ENCODE results near the gene ASS1.

The ASS1 gene

GRCh38 chr9:130443456-130443801 lies 1.3 kb upstream of the ASS1 start:
- Histone ChIP-seq H3K4me3 (ENCODE audit: low read length) (no peak overlapping the region), H3K9me3 (ENCODE audit: control insufficient read depth, low read length) (no peaks in the 10 kb centered on the region), H3K9ac (ENCODE audit: low read length) (no peak overlapping the region), H3K36me3 (ENCODE audit: control insufficient read depth, insufficient read depth, low read length) (no peaks in the 10 kb centered on the region), H3K4me1 (ENCODE audit: control insufficient read depth, insufficient read depth, low read length) (peaks cover 30% of the 10 kb centered on the region), H3K27me3 (ENCODE audit: control insufficient read depth, insufficient read depth, low read length) (peaks cover 12% of the 10 kb centered on the region)

GRCh38 chr9:130443840-130444492 lies 795 bp upstream of the ASS1 start:
- Histone ChIP-seq H3K4me1 (ENCODE audit: control insufficient read depth, insufficient read depth, low read length) (peaks cover 30% of the 10 kb centered on the region), H3K4me3 (ENCODE audit: low read length) (no peak overlapping the region), H3K27me3 (ENCODE audit: control insufficient read depth, insufficient read depth, low read length) (peaks cover 12% of the 10 kb centered on the region), H3K36me3 (ENCODE audit: control insufficient read depth, insufficient read depth, low read length) (no peaks in the 10 kb centered on the region), H3K9ac (ENCODE audit: low read length) (peak overlapping the region; percentile 75), H3K9me3 (ENCODE audit: control insufficient read depth, low read length) (no peaks in the 10 kb centered on the region)

- H3K9ac ChIP-seq (ENCODE audit: low read length): peak overlapping the region; percentile 75
- H3K4me3 ChIP-seq (ENCODE audit: low read length): peak overlapping the region; percentile 25
- H3K4me1 ChIP-seq (ENCODE audit: control insufficient read depth, insufficient read depth, low read length): peaks cover 35% of the 10 kb centered on the region
- no peaks in the 10 kb centered on the region for H3K9me3 ChIP-seq (ENCODE audit: control insufficient read depth, low read length)
- peaks cover 12% of the 10 kb centered on the region for H3K27me3 ChIP-seq (ENCODE audit: control insufficient read depth, insufficient read depth, low read length)
- H3K36me3 ChIP-seq (ENCODE audit: control insufficient read depth, insufficient read depth, low read length): no peaks in the 10 kb centered on the region
These were observed 665 bp downstream of the ASS1 start for GRCh38 chr9:130445268-130445983.

GRCh38 chr9:130446101-130446861 lies 1.5 kb downstream of the ASS1 start:
- H3K36me3 ChIP-seq (ENCODE audit: control insufficient read depth, insufficient read depth, low read length): no peaks in the 10 kb centered on the region
- H3K27me3 ChIP-seq (ENCODE audit: control insufficient read depth, insufficient read depth, low read length): peaks cover 12% of the 10 kb centered on the region
- H3K4me1 ChIP-seq (ENCODE audit: control insufficient read depth, insufficient read depth, low read length): peaks cover 43% of the 10 kb centered on the region
- H3K9me3 ChIP-seq (ENCODE audit: control insufficient read depth, low read length): no peaks in the 10 kb centered on the region
- no peak overlapping the region for H3K4me3 ChIP-seq (ENCODE audit: low read length)
- H3K9ac ChIP-seq (ENCODE audit: low read length): peak overlapping the region; percentile 28

- no peak overlapping the region for H3K9ac ChIP-seq (ENCODE audit: low read length)
- H3K4me3 ChIP-seq (ENCODE audit: low read length): no peak overlapping the region
- H3K4me1 ChIP-seq (ENCODE audit: control insufficient read depth, insufficient read depth, low read length): peaks cover 52% of the 10 kb centered on the region
- no peaks in the 10 kb centered on the region for H3K9me3 ChIP-seq (ENCODE audit: control insufficient read depth, low read length)
- H3K36me3 ChIP-seq (ENCODE audit: control insufficient read depth, insufficient read depth, low read length): no peaks in the 10 kb centered on the region
- peaks cover 12% of the 10 kb centered on the region for H3K27me3 ChIP-seq (ENCODE audit: control insufficient read depth, insufficient read depth, low read length)
These were observed 2.5 kb downstream of the ASS1 start for GRCh38 chr9:130447193-130447816.

- Histone ChIP-seq H3K36me3 (ENCODE audit: control insufficient read depth, insufficient read depth, low read length) (no peaks in the 10 kb centered on the region), H3K4me3 (ENCODE audit: low read length) (no peak overlapping the region), H3K27me3 (ENCODE audit: control insufficient read depth, insufficient read depth, low read length) (peaks cover 12% of the 10 kb centered on the region), H3K9me3 (ENCODE audit: control insufficient read depth, low read length) (no peaks in the 10 kb centered on the region), H3K4me1 (ENCODE audit: control insufficient read depth, insufficient read depth, low read length) (peaks cover 53% of the 10 kb centered on the region), H3K9ac (ENCODE audit: low read length) (no peak overlapping the region)
These were observed 3.4 kb downstream of the ASS1 start for GRCh38 chr9:130448035-130448624.

GRCh38 chr9:130448771-130449603 lies 4.2 kb downstream of the ASS1 start:
- H3K4me1 ChIP-seq (ENCODE audit: control insufficient read depth, insufficient read depth, low read length): peaks cover 60% of the 10 kb centered on the region
- no peaks in the 10 kb centered on the region for H3K36me3 ChIP-seq (ENCODE audit: control insufficient read depth, insufficient read depth, low read length)
- H3K9me3 ChIP-seq (ENCODE audit: control insufficient read depth, low read length): no peaks in the 10 kb centered on the region
- no peak overlapping the region for H3K4me3 ChIP-seq (ENCODE audit: low read length)
- peaks cover 10% of the 10 kb centered on the region for H3K27me3 ChIP-seq (ENCODE audit: control insufficient read depth, insufficient read depth, low read length)
- no peak overlapping the region for H3K9ac ChIP-seq (ENCODE audit: low read length)

GRCh38 chr9:130450344-130451003 lies 5.7 kb downstream of the ASS1 start:
- Histone ChIP-seq H3K27me3 (ENCODE audit: control insufficient read depth, insufficient read depth, low read length) (no peaks in the 10 kb centered on the region), H3K4me1 (ENCODE audit: control insufficient read depth, insufficient read depth, low read length) (peaks cover 55% of the 10 kb centered on the region), H3K9ac (ENCODE audit: low read length) (peak overlapping the region; percentile 9), H3K36me3 (ENCODE audit: control insufficient read depth, insufficient read depth, low read length) (no peaks in the 10 kb centered on the region), H3K9me3 (ENCODE audit: control insufficient read depth, low read length) (no peaks in the 10 kb centered on the region), H3K4me3 (ENCODE audit: low read length) (no peak overlapping the region)

- Histone ChIP-seq H3K27me3 (ENCODE audit: control insufficient read depth, insufficient read depth, low read length) (no peaks in the 10 kb centered on the region), H3K9me3 (ENCODE audit: control insufficient read depth, low read length) (no peaks in the 10 kb centered on the region), H3K9ac (ENCODE audit: low read length) (peak overlapping the region; percentile 9), H3K36me3 (ENCODE audit: control insufficient read depth, insufficient read depth, low read length) (no peaks in the 10 kb centered on the region), H3K4me3 (ENCODE audit: low read length) (no peak overlapping the region), H3K4me1 (ENCODE audit: control insufficient read depth, insufficient read depth, low read length) (peaks cover 49% of the 10 kb centered on the region)
These were observed 6.2 kb downstream of the ASS1 start for GRCh38 chr9:130451004-130451390.

GRCh38 chr9:130451509-130452388 lies 7.0 kb downstream of the ASS1 start:
- H3K9ac ChIP-seq (ENCODE audit: low read length): no peak overlapping the region

More at GRCh38 chr9:130451509-130452388, 7.0 kb downstream of the ASS1 start:
- Histone ChIP-seq H3K4me3 (ENCODE audit: low read length) (no peak overlapping the region), H3K4me1 (ENCODE audit: control insufficient read depth, insufficient read depth, low read length) (peaks cover 42% of the 10 kb centered on the region), H3K36me3 (ENCODE audit: control insufficient read depth, insufficient read depth, low read length) (no peaks in the 10 kb centered on the region), H3K9me3 (ENCODE audit: control insufficient read depth, low read length) (no peaks in the 10 kb centered on the region), H3K27me3 (ENCODE audit: control insufficient read depth, insufficient read depth, low read length) (no peaks in the 10 kb centered on the region)
